ENCODE results near the gene RGL1.

The RGL1 gene

GRCh38 chr1:183774938-183775337, 30.0 kb upstream of the RGL1 start:
- no peaks in the 10 kb centered on the region for H3K4me1 ChIP-seq
- no peaks in the 10 kb centered on the region for H3K36me3 ChIP-seq
- no peaks in the 10 kb centered on the region for H3K27me3 ChIP-seq
- no peak overlapping the region for H3K4me3 ChIP-seq
- H3K9me3 ChIP-seq = no peaks in the 10 kb centered on the region
- no peak for DNase-seq
- no peak for TF ChIP-seq CTCF (IDR thresholded peaks at IDR 0.05)
- no peak overlapping the region for H3K27ac ChIP-seq
- intact Hi-C loops (cut with DNase I; ENCODE audit: low total_unique reads) = no loop called here

- no peak for DNase-seq
These were observed 28.2 kb upstream of the RGL1 start for GRCh38 chr1:183776731-183777130.

GRCh38 chr1:183777328-183777727, 27.6 kb upstream of the RGL1 start:
- Histone ChIP-seq H3K9me3 (no peaks in the 10 kb centered on the region), H3K36me3 (no peaks in the 10 kb centered on the region), H3K4me1 (no peaks in the 10 kb centered on the region), H3K27me3 (no peaks in the 10 kb centered on the region), H3K4me3 (no peak overlapping the region), H3K27ac (no peak overlapping the region)
- DNase-seq = no peak
- intact Hi-C loops (cut with DNase I; ENCODE audit: low total_unique reads) = no loop called here
- no peak for TF ChIP-seq CTCF (IDR thresholded peaks at IDR 0.05)

More at GRCh38 chr1:183776731-183777130, 28.2 kb upstream of the RGL1 start:
- Histone ChIP-seq H3K27me3 (no peaks in the 10 kb centered on the region), H3K9me3 (no peaks in the 10 kb centered on the region), H3K4me1 (no peaks in the 10 kb centered on the region), H3K4me3 (no peak overlapping the region), H3K27ac (no peak overlapping the region), H3K36me3 (no peaks in the 10 kb centered on the region)
- intact Hi-C loops (cut with DNase I; ENCODE audit: low total_unique reads) = no loop called here
- TF ChIP-seq CTCF (IDR thresholded peaks at IDR 0.05) = no peak

GRCh38 chr1:183778045-183778444, 26.9 kb upstream of the RGL1 start:
- intact Hi-C loops (cut with DNase I; ENCODE audit: low total_unique reads) = no loop called here
- Histone ChIP-seq H3K36me3 (no peaks in the 10 kb centered on the region), H3K4me3 (no peak overlapping the region), H3K27ac (no peak overlapping the region), H3K27me3 (no peaks in the 10 kb centered on the region), H3K9me3 (no peaks in the 10 kb centered on the region), H3K4me1 (no peaks in the 10 kb centered on the region)
- TF ChIP-seq CTCF (IDR thresholded peaks at IDR 0.05) = no peak
- no peak for DNase-seq

- Histone ChIP-seq H3K4me3 (no peak overlapping the region), H3K36me3 (no peaks in the 10 kb centered on the region), H3K27me3 (no peaks in the 10 kb centered on the region), H3K9me3 (no peaks in the 10 kb centered on the region), H3K27ac (no peak overlapping the region), H3K4me1 (peaks cover 0 to 6% (median 2%) of the 10 kb centered on the region in 4 donors)
- no peak for DNase-seq
- TF ChIP-seq CTCF (IDR thresholded peaks at IDR 0.05) = no peak
- intact Hi-C loops (cut with DNase I; ENCODE audit: low total_unique reads) = no loop called here
These were observed 26.1 kb upstream of the RGL1 start for GRCh38 chr1:183778568-183779433.

Data from tibial artery (tissue), 4 donors.